ENCODE measurements around the gene LRP2BP.
"Not testable (repeated sequence)": the region's sequence is repeated elsewhere in the genome, so short reads cannot be mapped to it uniquely, and the experiment has no call there.

GRCh38 chr4:185329879-185330510 is 65.7 kb downstream of the LRP2BP start:
- TF ChIP-seq CTCF (conservative IDR thresholded peaks at IDR 0.05); ZFX (IDR thresholded peaks at IDR 0.05): not testable (repeated sequence)

Measured in C4-2B (cell line).